Measurements from ENCODE around the gene PIP5K1B.
A peak's percentile ranks its signal among the peaks of the same experiment; 100 is the strongest.

Gene PIP5K1B

DNA sequence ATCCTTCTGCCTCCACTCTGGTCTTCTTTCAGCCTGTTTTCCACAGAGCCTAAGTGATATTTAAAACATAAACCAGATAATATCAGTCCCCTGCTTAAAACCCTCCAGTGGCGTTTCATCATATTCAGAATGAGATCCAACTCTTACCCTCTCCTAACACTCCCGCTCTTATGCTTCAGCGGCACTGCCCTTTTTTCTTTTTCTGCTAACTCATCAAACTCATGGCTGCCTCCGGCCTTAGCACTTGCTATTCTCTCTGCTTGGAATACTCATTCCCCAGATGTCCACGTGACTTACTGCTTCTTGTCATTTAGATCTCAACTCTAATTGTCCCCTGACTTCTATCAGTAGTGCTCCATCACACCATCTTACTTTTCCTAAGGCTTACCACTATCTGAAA is 73.6 kb downstream of the PIP5K1B start:
- no peak for DNase-seq

DNA sequence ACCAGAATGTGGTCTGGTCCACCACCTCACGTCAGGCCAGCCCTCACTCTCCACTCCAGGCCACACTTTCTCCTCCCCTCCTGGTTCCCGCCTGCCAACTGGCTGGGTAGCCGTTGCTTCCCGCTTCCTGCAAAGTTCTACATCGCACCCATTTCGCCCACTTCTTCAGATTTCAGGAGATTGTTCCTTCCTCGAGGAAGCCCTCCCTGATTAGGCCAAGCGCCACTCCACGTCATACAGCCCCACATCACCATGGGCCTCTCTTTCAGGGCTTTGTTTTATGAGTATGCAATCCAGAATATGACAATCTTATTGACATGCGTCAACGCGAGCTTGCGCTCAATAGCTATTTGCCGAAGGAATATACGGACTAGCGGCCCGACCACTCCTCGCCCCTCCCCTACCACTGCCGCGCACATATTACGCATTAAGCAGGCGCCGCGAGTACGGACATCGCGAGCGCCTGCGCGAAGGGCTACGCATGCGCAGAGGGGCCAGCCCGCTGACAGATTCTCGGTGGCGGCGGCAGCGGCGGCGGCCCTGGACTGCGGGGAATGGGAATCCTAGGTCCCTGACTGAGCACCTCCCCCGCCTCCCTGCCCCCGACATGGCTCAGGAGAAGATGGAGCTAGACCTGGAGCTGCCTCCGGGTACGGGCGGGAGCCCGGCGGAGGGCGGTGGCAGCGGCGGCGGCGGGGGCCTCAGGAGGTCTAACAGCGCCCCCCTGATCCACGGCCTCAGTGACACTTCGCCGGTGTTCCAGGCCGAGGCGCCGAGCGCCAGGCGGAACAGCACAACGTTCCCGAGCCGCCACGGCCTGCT is 74.7 kb downstream of the PIP5K1B start:
- DNase-seq: peak; percentile 93

DNA sequence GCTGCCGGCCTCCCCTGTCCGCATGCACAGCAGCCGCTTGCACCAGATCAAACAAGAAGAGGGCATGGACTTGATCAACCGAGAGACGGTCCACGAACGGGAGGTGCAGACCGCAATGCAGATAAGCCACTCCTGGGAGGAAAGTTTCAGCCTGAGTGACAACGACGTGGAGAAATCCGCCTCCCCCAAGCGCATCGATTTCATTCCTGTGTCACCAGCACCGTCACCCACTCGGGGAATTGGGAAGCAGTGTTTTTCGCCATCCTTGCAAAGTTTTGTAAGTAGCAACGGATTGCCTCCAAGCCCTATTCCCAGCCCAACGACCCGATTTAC is 75.3 kb downstream of the PIP5K1B start:
- no peak for DNase-seq

DNA sequence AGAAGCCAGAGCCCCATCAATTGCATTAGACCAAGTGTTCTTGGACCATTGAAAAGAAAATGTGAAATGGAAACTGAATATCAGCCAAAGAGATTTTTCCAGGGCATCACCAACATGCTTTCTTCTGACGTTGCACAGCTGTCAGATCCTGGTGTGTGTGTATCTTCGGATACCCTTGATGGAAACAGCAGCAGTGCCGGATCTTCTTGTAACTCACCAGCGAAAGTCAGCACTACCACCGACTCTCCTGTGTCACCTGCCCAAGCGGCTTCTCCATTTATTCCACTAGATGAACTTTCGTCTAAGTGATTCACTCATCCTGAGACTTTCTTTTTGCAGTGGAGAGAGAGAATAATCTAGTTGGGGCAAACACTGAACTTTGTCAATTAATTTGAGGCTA is 75.7 kb downstream of the PIP5K1B start:
- no peak for DNase-seq

DNA sequence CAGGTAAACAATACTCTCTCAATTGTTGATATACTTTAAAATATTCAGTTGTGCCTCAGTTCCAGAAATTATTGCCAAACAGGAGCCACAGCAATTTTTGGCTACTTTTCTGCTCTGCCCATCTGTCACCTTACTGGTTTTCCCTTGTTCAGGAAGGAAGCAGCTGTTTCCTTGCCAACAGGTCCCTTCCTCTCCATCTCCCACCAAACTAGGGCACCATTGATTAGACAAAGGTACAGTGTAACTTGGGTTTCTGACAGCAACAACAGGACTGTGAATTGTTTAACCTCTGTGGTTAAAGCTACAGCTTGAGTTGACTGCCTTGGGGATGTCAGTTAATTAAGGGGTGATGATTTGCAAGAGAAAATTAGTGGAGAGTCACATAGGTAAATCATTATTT is 76.9 kb downstream of the PIP5K1B start:
- no peak for DNase-seq

DNA sequence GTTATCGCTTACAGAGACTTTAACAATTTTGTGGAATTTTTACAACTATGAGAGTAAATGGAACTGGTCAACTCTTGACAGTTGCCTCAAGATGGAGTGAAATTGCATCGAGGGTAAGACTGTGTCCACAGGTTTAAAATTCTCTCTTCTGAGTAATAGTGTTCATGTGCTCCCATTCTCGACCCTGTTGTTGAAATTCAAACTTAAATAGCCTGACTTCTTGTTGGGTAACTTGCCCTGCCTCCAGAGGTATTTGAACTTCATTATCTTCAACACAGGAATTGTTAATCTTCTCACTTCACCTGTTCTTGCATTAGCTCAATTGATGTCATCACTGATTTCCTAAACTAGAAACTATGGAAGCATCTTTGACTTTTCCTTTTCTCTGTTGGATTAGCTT is 77.5 kb downstream of the PIP5K1B start:
- no peak for DNase-seq

DNA sequence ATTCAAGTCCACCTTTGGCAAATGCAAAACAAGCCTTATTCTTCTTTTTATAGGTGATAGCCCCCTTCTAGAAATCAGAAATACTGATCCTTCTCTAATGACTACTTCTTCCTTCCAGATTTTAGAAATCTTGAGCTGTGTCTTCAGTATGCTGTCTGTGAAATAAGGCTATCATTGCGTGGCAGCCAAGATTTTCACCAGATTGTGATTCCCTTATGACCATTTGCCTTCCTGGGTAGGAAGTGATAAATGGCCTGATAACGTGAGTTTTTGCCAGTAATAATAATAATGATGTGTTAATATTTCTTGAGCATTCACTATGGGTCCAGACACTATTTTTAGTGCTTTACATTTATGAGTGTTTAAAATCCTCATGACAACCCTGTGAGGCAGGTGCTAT is 80.9 kb downstream of the PIP5K1B start:
- DNase-seq: no peak

DNA sequence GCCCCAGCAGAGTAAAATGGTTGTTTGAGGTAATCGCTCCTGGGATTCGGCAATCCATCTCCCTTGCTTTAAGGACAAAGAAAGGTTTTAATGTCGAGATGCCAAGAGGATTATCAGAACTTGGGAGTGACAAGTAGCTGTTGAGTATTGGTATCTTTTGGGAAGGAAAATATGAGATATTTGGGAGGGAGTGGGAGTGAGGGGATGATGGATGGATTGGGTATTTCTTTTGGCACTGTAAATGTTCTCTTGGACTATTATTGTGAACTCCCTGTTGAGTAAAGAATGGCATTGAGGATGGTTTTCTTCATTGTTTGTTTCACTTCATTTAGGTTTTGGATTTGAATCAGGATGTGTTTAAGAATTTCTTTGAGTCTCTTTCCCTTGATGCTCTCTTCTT is 86.1 kb downstream of the PIP5K1B start:
- DNase-seq: no peak

DNA sequence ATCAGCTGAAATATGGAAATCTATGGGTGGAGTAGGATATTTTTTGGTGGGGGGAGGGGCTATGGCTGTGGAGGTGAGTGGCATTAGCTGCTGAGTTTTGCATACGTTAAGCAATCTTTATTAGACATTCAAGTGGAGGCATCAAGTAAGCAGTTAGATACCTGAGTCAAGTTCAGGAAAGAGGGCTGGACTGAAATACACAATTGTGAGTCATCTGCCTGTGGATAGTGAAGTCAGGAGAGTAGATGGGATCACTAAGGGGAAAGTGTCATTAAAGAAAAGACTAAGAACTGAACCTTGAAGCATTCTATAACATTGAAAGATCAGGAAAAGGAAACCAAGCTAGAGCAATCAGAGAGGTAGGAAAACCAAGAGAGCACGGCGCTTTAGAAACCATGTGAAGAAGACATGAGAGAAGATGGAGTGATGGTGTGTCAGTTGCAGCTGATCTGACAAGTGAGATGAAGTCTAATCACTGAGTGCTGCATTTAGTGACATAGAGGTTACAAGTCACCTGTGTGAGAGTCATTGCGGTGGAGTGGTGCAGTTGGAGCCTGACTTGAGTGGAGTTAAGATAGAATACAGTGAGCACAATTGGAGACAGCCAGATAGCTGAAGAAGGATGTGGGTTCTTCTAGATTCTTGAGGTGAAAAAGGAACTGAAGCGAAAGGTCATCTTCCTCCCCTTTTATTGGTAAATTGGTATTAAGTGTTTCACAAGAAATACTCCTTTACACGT is 88.7 kb downstream of the PIP5K1B start:
- no peak for DNase-seq

DNA sequence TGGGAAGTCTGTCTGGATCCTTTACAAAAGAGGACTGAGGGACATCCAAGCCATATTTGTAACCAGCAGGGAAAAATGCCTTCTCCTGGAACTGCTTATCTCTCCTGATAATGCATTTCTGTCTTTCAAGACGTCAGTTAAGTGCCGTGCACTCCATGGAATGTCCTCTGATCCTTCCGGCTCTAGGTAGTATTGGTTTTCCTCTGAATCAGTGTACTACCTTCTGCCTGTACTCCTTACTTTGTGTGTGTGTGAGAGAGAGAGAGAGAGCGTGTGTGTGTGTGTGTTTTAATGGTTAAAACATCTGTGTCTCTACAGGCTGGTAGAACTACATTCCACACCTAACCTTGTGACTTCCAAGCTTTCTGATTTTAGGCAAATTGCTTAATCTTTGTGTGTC is 89.9 kb downstream of the PIP5K1B start:
- DNase-seq: no peak

DNA sequence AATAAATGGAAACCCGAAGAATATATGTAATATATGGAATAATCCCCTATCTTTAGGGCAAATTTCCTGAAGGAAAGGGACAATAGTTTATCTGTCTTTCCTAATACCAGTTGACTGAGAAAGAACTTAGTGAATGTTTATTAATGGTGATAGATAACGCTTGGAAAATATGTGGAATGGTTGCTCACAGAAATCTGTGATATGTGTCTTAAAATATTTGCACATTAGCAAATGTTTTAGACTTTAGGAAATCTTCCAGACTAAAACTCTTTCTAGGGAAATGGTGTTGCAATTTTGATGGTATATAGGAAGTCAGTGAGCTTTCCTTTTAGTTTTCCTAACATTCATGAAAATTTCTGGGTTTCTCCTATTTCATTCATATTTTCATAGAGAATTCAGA is 90.4 kb downstream of the PIP5K1B start:
- no peak for DNase-seq

DNA sequence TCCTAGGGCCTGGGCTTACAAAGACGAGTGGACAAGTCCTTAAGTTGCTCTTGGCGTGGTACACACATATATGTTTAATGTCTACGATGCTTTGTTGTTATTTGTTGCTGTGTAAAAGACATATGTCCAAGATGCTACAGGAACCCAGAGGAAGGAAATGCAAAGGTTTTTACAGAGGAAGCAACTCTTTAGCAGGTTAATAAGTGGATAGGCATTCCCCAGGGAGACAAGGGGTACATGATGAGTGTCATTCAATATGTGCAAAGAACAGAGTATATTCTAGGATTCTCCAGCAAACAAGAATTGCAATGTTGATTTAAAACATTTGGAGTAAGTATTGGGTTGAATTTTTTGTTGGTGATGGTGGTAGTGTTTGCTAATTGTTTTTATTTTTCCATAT is 92.1 kb downstream of the PIP5K1B start:
- DNase-seq: no peak

DNA sequence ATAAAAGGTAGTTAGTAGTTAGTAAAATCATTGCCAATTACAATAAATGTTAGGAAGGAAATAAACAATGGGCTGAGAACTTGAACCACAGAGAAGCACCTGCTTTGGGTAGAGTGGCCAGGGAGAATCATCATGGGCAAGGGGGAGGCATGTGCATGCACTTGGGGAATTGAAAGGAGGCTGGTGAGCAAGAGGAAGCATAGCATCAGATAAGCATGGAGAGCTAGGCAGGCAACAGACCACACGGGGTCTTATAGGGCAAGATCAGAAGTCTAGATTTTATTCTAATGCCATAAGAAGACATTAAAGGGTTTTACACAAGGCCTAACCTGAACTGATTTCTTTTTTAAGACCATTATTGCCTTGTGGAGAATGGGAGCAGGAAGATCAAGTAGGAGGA is 93.4 kb downstream of the PIP5K1B start:
- DNase-seq: no peak

DNA sequence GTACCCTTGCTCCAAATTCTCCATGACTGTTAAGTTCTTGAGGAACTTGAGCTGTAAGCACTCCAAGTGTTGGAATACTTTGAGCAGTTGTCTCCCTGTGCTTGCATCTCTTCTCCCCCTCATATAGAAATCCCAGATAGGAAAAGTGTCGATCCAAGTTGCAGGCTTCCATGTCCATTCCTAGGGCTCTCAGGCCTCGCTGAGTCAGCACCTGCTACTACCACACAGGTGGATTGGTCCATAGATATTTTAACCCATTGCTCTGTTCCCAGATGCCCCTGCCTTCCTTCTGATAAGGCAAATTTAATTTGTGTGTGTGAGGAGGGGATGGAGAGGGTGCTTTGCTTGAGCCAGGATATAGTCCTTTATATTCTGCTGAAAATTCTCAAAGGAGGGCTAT is 95.8 kb downstream of the PIP5K1B start:
- no peak for DNase-seq

DNA sequence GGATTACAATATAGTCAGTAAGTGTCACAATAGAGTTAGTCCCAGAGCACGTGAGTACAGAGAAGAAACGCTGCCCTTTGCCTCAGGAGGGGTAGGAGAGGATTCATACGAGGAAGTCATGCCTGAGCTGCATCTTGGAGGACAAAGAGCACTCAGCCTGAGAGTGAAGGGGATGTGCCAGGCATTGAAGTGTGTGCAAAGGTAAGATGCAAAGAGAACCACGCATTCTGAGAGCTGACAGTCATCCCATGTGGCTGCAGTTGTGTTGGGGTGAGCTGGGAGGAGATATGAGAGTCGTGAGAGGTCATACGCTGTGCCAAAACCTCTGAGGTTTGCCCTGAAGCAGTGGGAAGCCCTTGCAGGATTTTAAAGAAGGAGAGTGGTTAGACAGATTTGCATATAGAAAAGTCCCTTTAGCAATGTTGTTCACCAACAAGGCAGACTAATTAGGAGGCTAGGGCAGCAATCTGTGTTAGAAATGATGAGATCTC is 97.5 kb downstream of the PIP5K1B start:
- DNase-seq: no peak

DNA sequence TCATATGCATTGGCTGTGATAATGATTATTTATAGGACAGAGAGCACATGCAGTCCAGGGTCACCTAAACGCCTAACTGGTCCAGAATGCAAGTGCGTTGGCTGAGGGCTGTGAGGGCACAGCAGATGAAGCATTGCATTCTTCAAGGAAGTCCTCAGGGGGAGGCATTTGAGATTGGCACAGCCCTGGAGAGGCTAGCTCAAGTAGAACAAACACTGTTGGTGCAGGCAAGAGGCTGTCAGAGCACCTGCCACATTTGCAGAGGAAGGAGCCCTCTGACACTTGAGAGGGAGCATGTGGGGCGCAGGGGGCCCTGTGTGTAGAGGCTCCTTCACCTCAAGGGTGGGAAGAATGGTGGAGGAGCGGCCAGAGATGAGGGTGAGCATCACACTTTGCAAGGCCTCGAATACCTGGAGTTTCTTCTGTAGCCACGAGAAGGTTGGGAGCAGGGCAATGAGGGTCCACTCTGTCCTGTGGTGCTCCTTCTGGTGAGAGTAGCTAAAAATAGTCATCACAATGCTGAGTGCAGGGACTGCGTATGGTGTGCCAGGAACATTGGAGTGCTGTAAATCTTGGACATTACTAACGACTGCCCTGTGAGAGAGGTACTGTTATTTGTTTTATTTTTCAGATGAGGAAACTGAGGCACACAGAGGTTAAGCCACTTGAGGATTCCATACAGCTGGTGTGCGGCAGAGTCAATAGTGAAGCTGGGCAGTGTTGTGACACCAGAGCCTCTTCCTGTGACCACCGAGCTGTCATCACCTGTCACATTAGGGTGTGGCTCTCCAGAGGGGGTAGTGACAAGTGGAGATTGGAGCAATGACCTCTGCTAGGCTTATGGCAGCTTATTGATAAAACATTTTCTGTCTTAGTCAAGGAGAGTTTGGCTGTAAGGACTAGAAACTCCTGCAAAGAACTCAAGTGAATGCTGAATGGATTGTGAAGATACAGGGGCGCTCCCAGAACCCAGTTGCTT is 100.2 kb downstream of the PIP5K1B start:
- no peak for DNase-seq

DNA sequence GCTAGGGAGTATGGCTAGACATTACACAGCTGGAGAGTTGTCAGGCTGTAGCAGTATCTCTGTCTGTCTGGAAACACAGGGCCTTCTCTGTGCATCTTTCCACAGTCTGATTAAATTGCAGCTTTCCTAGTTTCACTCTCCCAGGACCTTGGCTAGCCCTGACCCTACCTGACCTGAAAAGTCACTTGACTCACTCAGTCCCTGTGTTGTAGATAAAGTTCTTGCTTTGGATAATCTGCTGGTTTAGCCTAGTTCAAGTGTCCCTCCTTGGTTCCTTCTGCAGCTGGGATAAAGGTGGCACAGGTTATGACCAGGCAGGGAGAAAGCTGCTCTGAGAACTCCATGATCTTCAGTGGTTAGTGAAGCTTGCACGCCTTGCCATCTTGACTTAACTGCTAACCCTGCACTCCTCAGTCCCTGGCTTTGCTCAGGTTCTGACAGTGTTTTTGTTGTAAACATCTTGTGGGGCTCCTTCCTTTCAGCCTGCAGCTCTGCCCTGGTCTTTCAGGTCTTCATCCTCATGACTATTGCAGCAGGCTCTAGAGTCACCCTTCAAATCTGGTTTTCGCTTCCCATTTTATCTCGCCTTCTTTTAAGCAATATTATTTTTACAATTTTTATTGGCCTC is 101.0 kb downstream of the PIP5K1B start:
- DNase-seq: no peak

DNA sequence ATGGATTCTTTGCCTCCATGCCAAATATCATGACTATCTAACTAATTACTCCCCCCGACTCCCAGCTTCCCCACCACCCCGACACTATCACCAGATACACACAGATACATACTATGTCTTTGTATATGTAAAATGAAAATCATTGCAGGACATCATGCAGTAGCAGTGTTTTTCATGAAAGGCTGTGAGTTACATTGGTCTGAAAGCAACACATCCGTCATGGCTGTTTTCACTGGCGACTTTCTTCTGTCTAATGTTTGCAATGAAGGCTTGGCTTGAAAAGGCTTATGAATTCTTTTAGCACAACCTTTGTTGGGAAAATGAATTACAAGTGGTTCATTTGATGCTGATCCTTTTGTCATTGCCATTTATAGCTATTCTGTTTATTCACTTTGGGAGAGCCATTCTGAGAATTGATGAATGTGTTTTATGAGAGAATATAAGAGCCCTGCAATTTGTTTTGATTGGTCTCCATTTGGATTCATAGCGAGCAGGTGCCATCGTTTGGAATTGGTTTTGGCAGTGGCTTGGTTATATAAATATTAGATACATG is 103.4 kb downstream of the PIP5K1B start:
- DNase-seq: no peak

DNA sequence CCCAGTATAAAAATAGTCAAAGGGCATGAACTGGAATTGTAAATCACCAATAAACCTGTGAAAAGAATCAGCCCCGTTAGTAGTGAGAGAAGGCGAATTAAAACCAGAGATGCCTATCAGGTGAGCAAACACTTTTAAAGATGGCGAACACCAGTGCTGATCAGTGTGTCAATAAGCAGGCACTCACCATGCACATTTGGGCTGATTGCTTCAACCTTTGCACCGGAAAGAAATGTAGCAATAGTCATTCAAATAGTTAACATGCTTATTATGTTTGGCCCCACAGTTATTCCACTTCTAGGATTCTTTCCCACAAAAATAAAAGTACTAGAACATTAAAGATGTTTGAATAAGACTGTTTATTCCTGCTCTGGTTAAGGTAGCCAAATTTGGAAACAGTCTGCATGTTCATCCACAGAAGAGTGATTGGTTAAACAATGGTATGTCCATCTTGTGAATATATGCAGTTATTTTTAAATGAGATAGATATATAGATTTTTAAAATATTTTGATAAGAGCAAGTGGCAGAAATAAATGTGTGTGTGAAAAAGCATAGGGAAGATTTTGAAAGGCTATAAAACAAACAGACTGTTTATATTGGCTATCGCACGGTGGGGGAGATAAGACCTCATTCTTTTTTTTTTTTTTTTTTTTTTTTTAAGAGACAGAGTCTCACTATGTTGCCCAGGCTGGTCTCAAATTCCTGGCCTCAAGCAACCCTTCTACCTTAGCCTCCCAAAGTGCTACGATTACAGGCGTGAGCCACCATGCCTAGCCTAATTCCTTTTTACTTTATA is 112.2 kb downstream of the PIP5K1B start:
- no peak for DNase-seq

DNA sequence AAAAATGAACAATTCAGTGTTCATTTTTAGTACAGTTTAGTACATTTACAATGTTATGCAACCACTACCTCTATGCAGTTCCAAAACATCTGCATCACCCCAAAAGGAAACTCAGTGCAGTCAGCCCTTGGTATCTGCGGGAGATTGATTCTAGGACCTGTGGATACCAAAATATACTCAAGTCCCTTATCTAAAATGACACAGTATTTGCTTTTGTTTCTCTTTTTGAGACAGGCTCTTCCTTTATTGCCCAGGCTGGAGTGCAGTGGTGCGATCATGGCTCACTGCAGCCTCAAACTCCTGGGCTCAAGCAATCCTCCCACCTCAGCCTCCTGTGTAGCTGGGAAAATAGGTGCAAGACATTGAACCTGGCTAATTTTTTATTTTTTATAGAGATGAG is 114.0 kb downstream of the PIP5K1B start:
- no peak for DNase-seq

DNA sequence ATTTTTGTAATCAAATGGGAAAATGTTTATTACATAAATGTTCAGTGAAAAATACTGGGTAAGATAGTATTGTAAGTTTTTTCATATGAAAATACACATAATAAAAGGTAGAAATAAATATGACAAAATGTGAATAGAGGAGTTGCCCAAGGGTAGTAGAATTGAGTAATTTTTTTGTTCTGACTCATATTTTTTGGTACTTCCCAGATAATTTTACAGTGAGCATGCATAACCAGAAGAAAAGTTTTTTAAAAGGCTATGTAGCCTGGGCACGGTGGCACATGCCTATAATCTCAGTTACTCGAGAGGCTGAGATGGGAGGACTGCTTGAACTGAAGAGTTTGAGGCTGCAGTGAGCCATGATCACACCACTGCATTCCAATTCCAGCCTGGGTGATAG is 116.9 kb downstream of the PIP5K1B start:
- no peak for DNase-seq
